Suprapubic skin (tissue), 4 donors: Measurements from ENCODE around the gene ZIM2.

Source experiments
- CTCF ChIP-seq, 2 donors: fragments of 200-600 bp in 1 of 2; fragments of 450-650 bp in 1 of 2; sonication (generic) in 1 of 2; IDR thresholded peaks; one replicate each; pipeline ENCODE4 v1.5.1; 2016 to 2019; ENCODE audit warnings: antibody characterized with exemption in 2 of 2, mild to moderate bottlenecking in 1 of 2, moderate library complexity in 1 of 2
- EP300 ChIP-seq: sonication (generic); formaldehyde crosslinking; IDR thresholded peaks from one replicate; pipeline ENCODE4 v1.6.1; 2017; ENCODE audit warnings: antibody characterized with exemption
- POLR2A ChIP-seq, 2 donors: fragments of 450-650 bp; IDR thresholded peaks; one replicate each; pipeline ENCODE4 v1.6.1; 2017; ENCODE audit warnings: antibody characterized with exemption in 2 of 2, mild to moderate bottlenecking in 2 of 2, moderate library complexity in 2 of 2
- POLR2AphosphoS5 ChIP-seq, 3 donors: sonication (generic); formaldehyde crosslinking; IDR thresholded peaks; one replicate each; pipeline ENCODE4 v1.6.1; 2017; ENCODE audit warnings: antibody characterized with exemption in 3 of 3

DNA sequence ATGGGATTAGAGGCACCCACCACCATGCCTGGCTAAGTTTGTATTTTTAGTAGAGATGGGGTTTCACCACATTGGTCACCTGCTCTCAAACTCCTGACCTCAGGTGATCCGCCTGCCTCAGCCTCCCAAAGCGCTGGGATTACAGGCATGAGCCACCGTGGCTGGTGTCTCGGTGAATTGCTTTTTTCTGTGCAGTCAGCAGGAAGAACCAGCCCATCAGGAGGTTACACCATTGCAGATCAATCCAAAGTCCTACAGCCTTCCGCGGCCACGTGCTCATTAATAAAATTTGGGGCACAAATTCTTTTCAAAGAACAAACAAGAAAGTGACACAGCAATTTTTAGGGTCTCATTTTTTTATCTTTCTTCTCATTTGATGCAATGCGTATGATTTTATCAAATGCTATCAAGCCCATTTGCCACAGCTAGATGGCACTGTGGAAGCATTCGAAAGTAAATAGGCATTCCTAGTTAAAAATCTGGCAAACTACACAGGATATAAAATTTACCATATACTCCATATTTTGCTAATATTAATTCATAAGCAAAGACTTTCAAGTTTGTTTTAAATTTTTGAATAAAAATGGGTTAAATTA is 114.6 kb downstream of the ZIM2 start:
- TF ChIP-seq CTCF (IDR thresholded peaks at IDR 0.05): no peak
- no peak for TF ChIP-seq POLR2AphosphoS5 (IDR thresholded peaks at IDR 0.05)
- TF ChIP-seq POLR2A (IDR thresholded peaks at IDR 0.05): no peak
- TF ChIP-seq EP300: no peak
